Measurements from ENCODE around the gene YIPF1. TPM values are rescaled to one million over a fixed set of nuclear protein-coding genes. Genes with fewer than 3 reads are reported as not detected.

The YIPF1 gene
- total RNA-seq, 4 donors from 2014 or later: 11.7 to 30.0 (median 19.5) TPM

DNA sequence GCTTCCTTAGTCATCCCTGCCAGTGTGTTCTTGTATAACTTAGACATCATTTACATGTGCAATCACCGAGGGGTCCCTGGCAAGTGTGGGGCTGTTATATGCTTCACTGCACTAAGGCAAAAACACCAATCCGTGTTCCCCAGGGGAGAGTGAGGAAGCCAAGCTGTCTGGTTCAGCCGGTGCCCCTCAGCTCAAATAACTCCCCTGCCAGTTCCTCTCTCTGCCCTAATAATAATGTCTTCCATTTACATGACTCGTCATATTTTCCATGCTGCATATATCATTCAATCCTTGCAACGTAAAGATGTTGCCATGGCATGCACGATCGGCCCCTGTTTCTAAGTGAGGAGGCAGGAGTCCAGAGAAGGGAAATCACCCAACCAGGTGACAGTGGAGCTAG, 27.1 kb downstream of the YIPF1 start:
- intact Hi-C loops (cut with DNase I; ENCODE audit: low total_unique reads): no loop called here
- H3K4me3 ChIP-seq (ENCODE audit: low read depth, poor library complexity, severe bottlenecking): no peak overlapping the region
- WGBS, 2 donors: 65 to 66% methylated on average over 7 of the region's 7 CpGs
- no peak for TF ChIP-seq CTCF (IDR thresholded peaks at IDR 0.05)
- no peak for TF ChIP-seq POLR2A (IDR thresholded peaks at IDR 0.05)
- no peak for DNase-seq (ENCODE audit: low spot score in 2 of 2)

DNA sequence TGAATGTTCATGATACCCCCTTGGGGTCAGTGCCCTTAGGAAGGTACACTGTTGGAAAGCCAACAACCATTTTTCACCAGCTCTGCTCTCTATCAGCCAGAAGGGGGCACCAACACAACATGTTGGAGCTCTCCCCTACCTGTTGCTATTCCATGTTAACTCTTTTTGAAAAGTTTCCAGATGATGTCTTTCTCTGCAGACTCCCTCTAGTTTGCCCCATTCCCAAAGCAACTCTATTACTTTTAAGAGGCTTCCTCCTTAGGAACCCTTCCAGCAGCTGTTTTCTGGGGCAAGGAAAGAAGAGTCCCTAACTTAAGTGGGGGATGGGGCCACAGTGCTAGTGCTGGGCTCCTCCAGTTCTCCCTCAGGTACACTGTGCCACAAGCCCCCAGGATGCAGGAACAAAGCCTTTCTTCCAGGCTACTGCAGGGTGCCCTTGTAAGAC, 28.6 kb downstream of the YIPF1 start:
- no peak overlapping the region for H3K4me3 ChIP-seq (ENCODE audit: low read depth, poor library complexity, severe bottlenecking)
- TF ChIP-seq CTCF (IDR thresholded peaks at IDR 0.05) (no peak), POLR2A (IDR thresholded peaks at IDR 0.05) (no peak)
- intact Hi-C loops (cut with DNase I; ENCODE audit: low total_unique reads): no loop called here
- no peak for DNase-seq (ENCODE audit: low spot score in 2 of 2)

- TF ChIP-seq CTCF (IDR thresholded peaks at IDR 0.05) (no peak), POLR2A (IDR thresholded peaks at IDR 0.05) (no peak)
- 81 to 86% methylated on average over 9 of the region's 9 CpGs for WGBS, 2 donors
- H3K4me3 ChIP-seq (ENCODE audit: low read depth, poor library complexity, severe bottlenecking): no peak overlapping the region
- intact Hi-C loops (cut with DNase I; ENCODE audit: low total_unique reads): no loop called here
- no peak for DNase-seq (ENCODE audit: low spot score in 2 of 2)
Observed at GRCh38 chr1:53851571-53852285, 37.9 kb downstream of the YIPF1 start.

DNA sequence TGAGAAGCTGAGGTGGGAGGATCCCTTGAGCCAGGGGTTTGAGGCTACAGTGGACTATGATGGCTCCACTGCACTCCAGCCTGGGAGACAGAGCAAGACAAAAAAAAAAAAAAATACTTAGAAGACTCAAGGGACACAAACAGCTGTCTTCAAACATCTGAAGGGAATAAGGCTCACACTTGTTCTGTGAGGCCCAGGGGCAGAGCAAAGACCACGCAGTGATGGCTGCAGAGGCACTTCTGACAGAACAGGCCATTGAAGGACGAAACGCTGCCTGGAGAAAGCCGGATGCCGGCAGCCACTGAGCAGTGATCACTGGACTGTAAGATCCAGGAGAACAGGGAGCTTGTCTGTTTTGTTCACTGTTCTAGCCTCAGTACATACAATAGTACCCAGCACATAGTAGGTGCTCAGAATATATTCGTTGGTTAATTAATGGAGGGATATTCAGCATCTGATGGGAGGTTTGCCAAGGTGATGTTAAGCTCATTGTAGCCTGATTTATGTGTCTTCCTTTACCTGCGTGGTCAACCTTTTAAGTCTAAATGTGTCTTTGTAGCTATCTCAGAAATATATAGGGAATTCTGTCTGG, 39.4 kb downstream of the YIPF1 start:
- 81 to 84% methylated on average over 7 of the region's 7 CpGs for WGBS, 2 donors
- no peak overlapping the region for H3K4me3 ChIP-seq (ENCODE audit: low read depth, poor library complexity, severe bottlenecking)
- no peak for TF ChIP-seq POLR2A (IDR thresholded peaks at IDR 0.05)
- no peak for TF ChIP-seq CTCF (IDR thresholded peaks at IDR 0.05)
- intact Hi-C loops (cut with DNase I; ENCODE audit: low total_unique reads): no loop called here
- DNase-seq (ENCODE audit: low spot score in 2 of 2): no peak

GRCh38 chr1:53847980-53848379, 41.6 kb downstream of the YIPF1 start:
- no peak for TF ChIP-seq POLR2A (IDR thresholded peaks at IDR 0.05)
- WGBS, 2 donors: 87 to 90% methylated on average over 6 of the region's 6 CpGs
- no peak for DNase-seq (ENCODE audit: low spot score in 2 of 2)
- intact Hi-C loops (cut with DNase I; ENCODE audit: low total_unique reads): no loop called here
- no peak overlapping the region for H3K4me3 ChIP-seq (ENCODE audit: low read depth, poor library complexity, severe bottlenecking)

DNA sequence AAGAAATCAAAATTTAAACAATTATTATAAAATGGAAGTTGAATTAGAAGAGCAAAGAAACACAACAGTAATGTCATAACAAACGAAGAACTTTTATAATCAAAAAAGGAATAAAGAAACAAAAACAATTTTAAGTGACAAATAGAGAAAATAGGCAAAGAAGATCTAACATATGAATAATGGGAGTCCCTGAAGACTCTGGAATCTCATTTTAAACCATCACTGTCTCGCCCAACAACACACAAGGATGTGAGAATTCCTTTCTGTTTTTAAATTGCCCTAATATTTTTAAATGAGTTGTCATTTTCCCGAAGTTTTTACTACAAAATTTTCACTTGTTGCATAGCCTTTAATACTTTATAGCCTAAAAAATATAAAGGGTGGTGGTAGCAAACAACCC, 47.2 kb downstream of the YIPF1 start:
- intact Hi-C loops (cut with DNase I; ENCODE audit: low total_unique reads): no loop called here
- TF ChIP-seq CTCF (IDR thresholded peaks at IDR 0.05) (no peak), POLR2A (IDR thresholded peaks at IDR 0.05) (no peak)
- DNase-seq (ENCODE audit: low spot score in 2 of 2): no peak
- WGBS, 2 donors: 82 to 88% methylated on average over 3 of the region's 3 CpGs
- H3K4me3 ChIP-seq (ENCODE audit: low read depth, poor library complexity, severe bottlenecking): no peak overlapping the region
